D721Med (cell line): ENCODE data around the gene SWT1.

Experiments used
- DNase-seq: peaks from one replicate; pipeline ENCODE4 v3.0.0; 2011; ENCODE audit warnings: low spot score; ENCODE audit not compliant: insufficient read length
- FAIRE-seq: peaks from 2 replicates; lab custom pipeline; 2011; peaks lifted over from hg19 to GRCh38; lab: Jason Lieb, UNC
- CTCF ChIP-seq: IDR thresholded peaks from 2 replicates; pipeline ENCODE4 v1.5.1; 2012; ENCODE audit warnings: mild to moderate bottlenecking, control low read depth; ENCODE audit not compliant: insufficient read depth; ENCODE audit errors: missing control alignments

SWT1 gene

GRCh38 chr1:185279571-185279970 is 122.6 kb downstream of the SWT1 start:
- TF ChIP-seq CTCF = no peak
- no peak for FAIRE-seq
- DNase-seq = no peak

GRCh38 chr1:185280589-185280988 is 123.6 kb downstream of the SWT1 start:
- no peak for TF ChIP-seq CTCF
- FAIRE-seq (no peak), DNase-seq (no peak)

GRCh38 chr1:185281245-185281644 is 124.3 kb downstream of the SWT1 start:
- FAIRE-seq = no peak

GRCh38 chr1:185284116-185284515 is 127.1 kb downstream of the SWT1 start:
- TF ChIP-seq CTCF = no peak
- FAIRE-seq = peak; percentile 61
- no peak for DNase-seq

More at GRCh38 chr1:185281245-185281644, 124.3 kb downstream of the SWT1 start:
- DNase-seq = no peak
- no peak for TF ChIP-seq CTCF

GRCh38 chr1:185284533-185285276 is 127.7 kb downstream of the SWT1 start:
- FAIRE-seq = no peak
- DNase-seq = no peak
- no peak for TF ChIP-seq CTCF

- TF ChIP-seq CTCF = no peak
- no peak for FAIRE-seq
- DNase-seq = no peak
Measured at GRCh38 chr1:185287451-185287850, 130.5 kb downstream of the SWT1 start.

GRCh38 chr1:185288435-185288834 is 131.5 kb downstream of the SWT1 start:
- FAIRE-seq (no peak), DNase-seq (no peak)
- TF ChIP-seq CTCF = no peak
